H9 (cell line): ENCODE measurements around the gene ZC3H8. TPM values are rescaled to one million over a fixed set of nuclear protein-coding genes. Genes with fewer than 3 reads are reported as not detected.

Source experiments
- DNase-seq: peaks from one replicate; pipeline ENCODE4 v3.0.0-alpha.2; 2017
- H2AFZ ChIP-seq: one replicate; pipeline ENCODE4 v1.6.1; 2013; ENCODE audit warnings: mild to moderate bottlenecking, low read length, control low read depth, moderate library complexity
- H2AK5ac ChIP-seq: 2 replicates; pipeline ENCODE4 v1.6.1; 2013; ENCODE audit warnings: low read length, control low read depth, mixed read lengths; ENCODE audit not compliant: insufficient read length
- H2BK120ac ChIP-seq: one replicate; pipeline ENCODE4 v1.6.1; 2013; ENCODE audit warnings: low read depth, mild to moderate bottlenecking, low read length, control low read depth, inconsistent platforms; ENCODE audit not compliant: poor library complexity, severe bottlenecking
- H2BK12ac ChIP-seq: 2 replicates; pipeline ENCODE4 v1.6.1; 2013; ENCODE audit warnings: low read length, control low read depth, mixed read lengths, low read depth; ENCODE audit not compliant: insufficient read length
- H2BK15ac ChIP-seq: 2 replicates; pipeline ENCODE4 v1.6.1; 2013; ENCODE audit warnings: low read depth, low read length, control low read depth
- H2BK20ac ChIP-seq: one replicate; pipeline ENCODE4 v1.6.1; 2013; ENCODE audit warnings: low read depth, mild to moderate bottlenecking, low read length, control low read depth, inconsistent platforms; ENCODE audit not compliant: poor library complexity, severe bottlenecking
- H2BK5ac ChIP-seq: 2 replicates; pipeline ENCODE4 v1.6.1; 2013; ENCODE audit warnings: low read length, control low read depth, mixed read lengths; ENCODE audit not compliant: insufficient read length
- H3K14ac ChIP-seq: 2 replicates; pipeline ENCODE4 v1.6.1; 2013; ENCODE audit warnings: low read length, control low read depth; ENCODE audit not compliant: insufficient read depth
- H3K18ac ChIP-seq: 2 replicates; pipeline ENCODE4 v1.6.1; 2013; ENCODE audit warnings: low read depth, mild to moderate bottlenecking, mixed read lengths, low read length, control low read depth; ENCODE audit not compliant: insufficient read length
- H3K23ac ChIP-seq: 2 replicates; pipeline ENCODE4 v1.6.1; 2013; ENCODE audit warnings: low read length, control low read depth, mixed read lengths, low read depth; ENCODE audit not compliant: insufficient read length
- H3K23me2 ChIP-seq: 2 replicates; pipeline ENCODE4 v1.6.1; 2013; ENCODE audit warnings: low read depth, mild to moderate bottlenecking, mixed read lengths, low read length, control low read depth; ENCODE audit not compliant: insufficient read length, poor library complexity, severe bottlenecking
- H3K27ac ChIP-seq: 2 replicates; pipeline ENCODE4 v1.5.1; 2013; ENCODE audit warnings: low read length, control low read depth, mixed read lengths, low read depth; ENCODE audit not compliant: insufficient read length
- H3K27me3 ChIP-seq: 2 replicates; pipeline ENCODE4 v1.6.1; 2013; ENCODE audit warnings: low read length, control low read depth, inconsistent platforms; ENCODE audit not compliant: insufficient read depth
- H3K4ac ChIP-seq: 2 replicates; pipeline ENCODE4 v1.6.1; 2013; ENCODE audit warnings: low read depth, mild to moderate bottlenecking, control low read depth, inconsistent platforms, low read length, moderate library complexity
- H3K4me1 ChIP-seq: 2 replicates; pipeline ENCODE4 v1.6.1; 2013; ENCODE audit warnings: low read length, control low read depth, inconsistent platforms; ENCODE audit not compliant: insufficient read depth
- H3K4me2 ChIP-seq: 2 replicates; pipeline ENCODE4 v1.6.1; 2013; ENCODE audit warnings: low read length, control low read depth, mixed read lengths; ENCODE audit not compliant: insufficient read length, insufficient read depth
- H3K56ac ChIP-seq: 2 replicates; pipeline ENCODE4 v1.6.1; 2013; ENCODE audit warnings: low read depth, mild to moderate bottlenecking, mixed read lengths, low read length, control low read depth; ENCODE audit not compliant: insufficient read length
- H3K79me1 ChIP-seq: 2 replicates; pipeline ENCODE4 v1.6.1; 2013; ENCODE audit warnings: low read depth, mild to moderate bottlenecking, moderate library complexity, low read length, control low read depth, inconsistent platforms; ENCODE audit not compliant: insufficient read depth, poor library complexity, severe bottlenecking
- H3K79me2 ChIP-seq: 2 replicates; pipeline ENCODE4 v1.6.1; 2013; ENCODE audit warnings: low read length, control low read depth, inconsistent platforms; ENCODE audit not compliant: insufficient read depth
- H3K9ac ChIP-seq: 2 replicates; pipeline ENCODE4 v1.6.1; 2013; ENCODE audit warnings: low read length, control low read depth, mixed read lengths; ENCODE audit not compliant: insufficient read length; ENCODE audit errors: extremely low read depth
- H3K9me3 ChIP-seq: one replicate; pipeline ENCODE4 v1.6.1; 2013; ENCODE audit warnings: low read depth, low read length, inconsistent platforms; ENCODE audit not compliant: control insufficient read depth
- H3T11ph ChIP-seq: one replicate; pipeline ENCODE4 v1.6.1; 2013; ENCODE audit warnings: mild to moderate bottlenecking, low read length, control low read depth, inconsistent platforms
- H4K20me1 ChIP-seq: one replicate; pipeline ENCODE4 v1.6.1; 2013; ENCODE audit not compliant: control insufficient read depth, insufficient read length, insufficient read depth
- H4K5ac ChIP-seq: 2 replicates; pipeline ENCODE4 v1.6.1; 2013; ENCODE audit warnings: low read depth, mild to moderate bottlenecking, mixed read lengths, low read length, control low read depth; ENCODE audit not compliant: insufficient read length
- H4K8ac ChIP-seq: replicated peaks from 2 replicates; pipeline ENCODE4 v1.6.1; 2013; ENCODE audit warnings: low read length, control low read depth, mixed read lengths, low read depth; ENCODE audit not compliant: insufficient read length
- H4K91ac ChIP-seq: 2 replicates; pipeline ENCODE4 v1.6.1; 2013; ENCODE audit warnings: low read depth, mild to moderate bottlenecking, moderate library complexity, mixed read lengths, low read length, control low read depth; ENCODE audit not compliant: insufficient read length
- H3K27ac Mint-ChIP-seq, 3 experiments: 2 replicates in 2 of 3; 3 replicates in 1 of 3; pipeline ENCODE4 v1.8.0; 2020 to 2021; ENCODE audit warnings: mixed read lengths in 3 of 3, mild to moderate bottlenecking in 1 of 3, moderate library complexity in 1 of 3
- H3K27me3 Mint-ChIP-seq: 2 replicates; pipeline ENCODE4 v1.8.0; 2021; ENCODE audit warnings: low read depth, mild to moderate bottlenecking, moderate library complexity, mixed read lengths
- H3K36me3 Mint-ChIP-seq, 3 experiments: 2 replicates in 2 of 3; 3 replicates in 1 of 3; pipeline ENCODE4 v1.8.0; 2020 to 2021; ENCODE audit warnings: low read depth in 3 of 3, mixed read lengths in 3 of 3; ENCODE audit not compliant: insufficient read depth in 1 of 3
- H3K4me1 Mint-ChIP-seq, 2 experiments: 2 replicates each; pipeline ENCODE4 v1.8.0; 2020; ENCODE audit warnings: mixed read lengths in 2 of 2
- H3K4me3 Mint-ChIP-seq, 2 experiments: 2 replicates in 1 of 2; 3 replicates in 1 of 2; pipeline ENCODE4 v1.8.0; 2020 to 2021; ENCODE audit warnings: mild to moderate bottlenecking in 2 of 2, mixed read lengths in 2 of 2, moderate library complexity in 1 of 2
- H3K9me3 Mint-ChIP-seq, 2 experiments: 2 replicates in 1 of 2; 3 replicates in 1 of 2; pipeline ENCODE4 v1.8.0; 2020; ENCODE audit warnings: mild to moderate bottlenecking in 2 of 2, mixed read lengths in 2 of 2, moderate library complexity in 1 of 2
- CTCF ChIP-seq: fragments of 200-600 bp; sonication (generic); conservative IDR thresholded peaks from 3 replicates; pipeline ENCODE4 v1.8.0; 2021; ENCODE audit warnings: antibody characterized with exemption, mild to moderate bottlenecking
- WGBS: extraction: QIAGEN DNeasy Blood & Tissue Kit; methylation state at CpG from one replicate; pipeline ENCODE4 v1.1.7; 2013; ENCODE audit warnings: missing lambda C conversion rate, low lambda C conversion rate, mixed read lengths; ENCODE audit not compliant: insufficient read length; ENCODE audit errors: extremely low coverage; 5-methylcytosine and 5-hydroxymethylcytosine counted together
- total RNA-seq: library from RNA; stranded (reverse); gene quantifications from 2 replicates; pipeline ENCODE4 v1.2.1, GENCODE V29; 2021

Gene ZC3H8
- total RNA-seq, 1 experiment from 2014 or later, result 6.9 TPM

- Mint-ChIP-seq H3K4me1 (0 out of 4 replicates have a peak, but pooled peaks cover 0 to 3% of the 10 kb centered on the region in 2 experiments), H3K27me3 (peaks cover 6% of the 10 kb centered on the region), H3K36me3 (peaks cover 0 to 10% (median 0%) of the 10 kb centered on the region in 3 experiments; a peak in 3 of 7 replicates), H3K27ac (no peak overlapping the region), H3K9me3 (peaks cover 6 to 8% of the 10 kb centered on the region in 2 experiments; a peak in 4 of 5 replicates), H3K4me3 (no peak overlapping the region)
- Histone ChIP-seq H2BK12ac (no peak overlapping the region), H2BK20ac (no peak overlapping the region), H3K79me1 (no peaks in the 10 kb centered on the region), H3K4me2 (no peak overlapping the region), H3K9me3 (no peaks in the 10 kb centered on the region), H4K5ac (no peak overlapping the region), H3K56ac (no peak overlapping the region), H3K4me1 (no peaks in the 10 kb centered on the region), H3K9ac (no peak overlapping the region), H3K27ac (no peak overlapping the region), H3K4ac (no peak overlapping the region), H3K18ac (no peak overlapping the region), H3K23me2 (no peaks in the 10 kb centered on the region), H3K23ac (no peak overlapping the region), H3K27me3 (no peaks in the 10 kb centered on the region), H3K14ac (no peak overlapping the region), H2BK15ac (no peak overlapping the region), H4K8ac (no peak overlapping the region), H4K91ac (no peak overlapping the region), H2AK5ac (no peak overlapping the region), H2BK120ac (no peak overlapping the region), H3T11ph (no peak overlapping the region), H2BK5ac (no peak overlapping the region), H2AFZ (no peak overlapping the region), H3K79me2 (no peaks in the 10 kb centered on the region), H4K20me1 (no peaks in the 10 kb centered on the region)
- no peak for DNase-seq
- WGBS, result no CpG with 5 or more reads among the region's 9 CpGs
- TF ChIP-seq CTCF, result no peak
Observed at GRCh38 chr2:112187805-112188596, 66.8 kb downstream of the ZC3H8 start.
